ENCODE measurements around the gene MMP15. TPM values are rescaled to one million over a fixed set of nuclear protein-coding genes. Genes with fewer than 3 reads are reported as not detected.

Gene MMP15
- total and polyA plus RNA-seq, 2 of the 13 experiments (the other 11 are each of a cell fraction or from before 2014, with no cell fraction given) = 35.2 to 44.9 TPM

DNA sequence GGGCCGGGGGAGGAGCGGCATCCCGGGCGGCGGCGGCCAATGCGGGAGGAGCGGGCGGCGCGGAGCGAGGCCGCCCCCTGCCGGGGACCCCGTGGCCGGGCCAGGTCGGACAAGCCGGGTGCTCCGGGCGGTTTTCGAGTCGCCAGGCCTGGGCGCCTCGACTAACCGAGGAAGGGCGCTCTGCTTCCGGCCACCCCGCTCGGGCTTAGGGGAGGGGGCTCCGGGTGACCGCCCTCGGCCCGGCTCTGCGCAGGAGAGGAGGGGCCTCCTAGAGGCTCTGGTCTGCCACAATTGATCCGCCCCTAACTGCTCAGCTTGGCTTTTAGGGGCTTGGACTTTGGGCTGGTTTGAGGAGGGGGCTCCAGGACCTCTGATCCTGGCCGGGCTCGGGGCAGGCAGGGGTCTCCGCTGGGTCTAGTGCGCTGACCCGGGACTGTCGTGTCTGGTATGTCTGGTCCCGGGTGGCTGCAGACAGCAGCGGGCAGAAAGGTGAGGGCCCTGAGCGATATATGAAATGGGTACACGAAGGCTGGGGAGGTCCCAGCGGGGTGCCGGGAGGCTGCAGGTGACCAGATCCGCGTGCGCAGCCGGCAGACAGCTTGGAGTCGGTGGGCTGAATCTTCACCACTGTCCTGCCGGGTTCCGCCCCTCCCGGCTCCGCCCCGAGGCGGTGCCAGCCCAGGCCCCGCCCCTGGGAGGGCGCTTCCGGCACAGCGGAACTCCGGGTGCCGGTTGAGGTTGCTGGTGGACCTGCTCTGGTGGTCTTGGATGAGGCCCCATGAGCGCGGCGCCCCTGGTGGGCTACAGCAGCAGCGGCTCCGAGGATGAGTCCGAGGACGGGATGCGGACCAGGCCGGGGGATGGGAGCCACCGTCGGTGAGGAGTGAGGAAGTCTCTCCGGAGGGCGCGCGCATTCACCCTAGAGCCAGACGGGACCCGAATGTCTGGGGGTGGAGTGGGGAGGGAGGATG lies 24.6 kb upstream of the MMP15 start, which contains the start of gene USB1 (continued):
- TF ChIP-seq ZNF761 (CRISPR knock-in tag; conservative IDR thresholded peaks at IDR 0.05) (peak; percentile 84), GATAD1 (CRISPR knock-in tag; IDR thresholded peaks at IDR 0.05) (peak; percentile 78; the same call in 1 of the 2 replicates), POLR2A (IDR thresholded peaks at IDR 0.05; ENCODE audit: insufficient read depth in 1 of 2, low read depth in 2 of 2, low read length in 2 of 2) (peak; percentile 68 to 91), ZFP90 (CRISPR knock-in tag; IDR thresholded peaks at IDR 0.05; ENCODE audit: borderline replicate concordance) (peak; percentile 80; the same call in 1 of the 2 replicates), ZNF775 (CRISPR knock-in tag; IDR thresholded peaks at IDR 0.05; ENCODE audit: borderline replicate concordance) (no peak), SAFB2 (CRISPR knock-in tag; IDR thresholded peaks at IDR 0.05; ENCODE audit: borderline replicate concordance, low read depth) (peak; percentile 74), MLLT10 (CRISPR knock-in tag; IDR thresholded peaks at IDR 0.05) (no peak), ZFP62 (CRISPR knock-in tag; IDR thresholded peaks at IDR 0.05) (no peak), MYC (CRISPR knock-in tag; IDR thresholded peaks at IDR 0.05; ENCODE audit: borderline replicate concordance) (peak; percentile 82), ZNF207 (IDR thresholded peaks at IDR 0.05; ENCODE audit: borderline replicate concordance) (no peak), CCAR2 (optimal IDR thresholded peaks at IDR 0.05; ENCODE audit: low read depth, low read length) (no peak), CBX1 (IDR thresholded peaks at IDR 0.05; ENCODE audit: low read depth) (no peak), NCOA5 (CRISPR knock-in tag; IDR thresholded peaks at IDR 0.05) (no peak), CHCHD3 (CRISPR knock-in tag; IDR thresholded peaks at IDR 0.05) (no peak), ZNF768 (CRISPR knock-in tag; IDR thresholded peaks at IDR 0.05) (peak; percentile 67), ZNF746 (CRISPR knock-in tag; IDR thresholded peaks at IDR 0.05) (peak; percentile 52; the same call in 1 of the 2 replicates), ZNF737 (CRISPR knock-in tag; IDR thresholded peaks at IDR 0.05; ENCODE audit: borderline replicate concordance) (no peak), MEIS1 (CRISPR knock-in tag; IDR thresholded peaks at IDR 0.05; ENCODE audit: borderline replicate concordance) (peak; percentile 70), ZNF788 (CRISPR knock-in tag; IDR thresholded peaks at IDR 0.05; ENCODE audit: borderline replicate concordance) (peak; percentile 77; the same call in 1 of the 2 replicates), ZSCAN9 (CRISPR knock-in tag; IDR thresholded peaks at IDR 0.05; ENCODE audit: borderline replicate concordance) (peak; percentile 39; the same call in 1 of the 2 replicates), RARA (CRISPR knock-in tag; IDR thresholded peaks at IDR 0.05) (no peak), RAD51 (IDR thresholded peaks at IDR 0.05; ENCODE audit: borderline replicate concordance) (no peak), PAWR (CRISPR knock-in tag; IDR thresholded peaks at IDR 0.05; ENCODE audit: borderline replicate concordance) (0 out of 2 replicates have a peak, but pooled peaks have one; percentile 22), SALL1 (CRISPR knock-in tag; IDR thresholded peaks at IDR 0.05) (peak; percentile 51), BHLHE40 (IDR thresholded peaks at IDR 0.05; ENCODE audit: low read length) (no peak; the same call in 1 of the 2 replicates), MAFF (IDR thresholded peaks at IDR 0.05; ENCODE audit: low read depth, low read length) (no peak), SIX1 (CRISPR knock-in tag; IDR thresholded peaks at IDR 0.05; ENCODE audit: borderline replicate concordance) (no peak), U2AF1 (optimal IDR thresholded peaks at IDR 0.05; ENCODE audit: low read depth, low read length) (no peak)
- TF ChIP-seq, protein P1, sequence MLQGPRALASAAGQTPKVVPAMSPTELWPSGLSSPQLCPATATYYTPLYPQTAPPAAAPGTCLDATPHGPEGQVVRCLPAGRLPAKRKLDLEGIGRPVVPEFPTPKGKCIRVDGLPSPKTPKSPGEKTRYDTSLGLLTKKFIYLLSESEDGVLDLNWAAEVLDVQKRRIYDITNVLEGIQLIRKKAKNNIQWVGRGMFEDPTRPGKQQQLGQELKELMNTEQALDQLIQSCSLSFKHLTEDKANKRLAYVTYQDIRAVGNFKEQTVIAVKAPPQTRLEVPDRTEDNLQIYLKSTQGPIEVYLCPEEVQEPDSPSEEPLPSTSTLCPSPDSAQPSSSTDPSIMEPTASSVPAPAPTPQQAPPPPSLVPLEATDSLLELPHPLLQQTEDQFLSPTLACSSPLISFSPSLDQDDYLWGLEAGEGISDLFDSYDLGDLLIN (CRISPR knock-in tag; IDR thresholded peaks at IDR 0.05; ENCODE audit: borderline replicate concordance) = peak; percentile 56; the same call in 1 of the 2 replicates
- TF ChIP-seq, protein P2, sequence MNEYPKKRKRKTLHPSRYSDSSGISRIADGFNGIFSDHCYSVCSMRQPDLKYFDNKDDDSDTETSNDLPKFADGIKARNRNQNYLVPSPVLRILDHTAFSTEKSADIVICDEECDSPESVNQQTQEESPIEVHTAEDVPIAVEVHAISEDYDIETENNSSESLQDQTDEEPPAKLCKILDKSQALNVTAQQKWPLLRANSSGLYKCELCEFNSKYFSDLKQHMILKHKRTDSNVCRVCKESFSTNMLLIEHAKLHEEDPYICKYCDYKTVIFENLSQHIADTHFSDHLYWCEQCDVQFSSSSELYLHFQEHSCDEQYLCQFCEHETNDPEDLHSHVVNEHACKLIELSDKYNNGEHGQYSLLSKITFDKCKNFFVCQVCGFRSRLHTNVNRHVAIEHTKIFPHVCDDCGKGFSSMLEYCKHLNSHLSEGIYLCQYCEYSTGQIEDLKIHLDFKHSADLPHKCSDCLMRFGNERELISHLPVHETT (CRISPR knock-in tag; conservative IDR thresholded peaks at IDR 0.05) = no peak; the same call in 1 of the 2 replicates

All from HepG2 (cell line).